GM13977 (cell line): ENCODE results near the gene PDSS2.
A peak's percentile ranks its signal among the peaks of the same experiment; 100 is the strongest.

ENCODE experiments used
- DNase-seq: peaks from one replicate; pipeline ENCODE4 v3.0.0; 2012; ENCODE audit warnings: low spot score
- in situ Hi-C: fragments of 300-500 bp; cut with MboI; formaldehyde crosslinking; loops from one replicate; pipeline ENCODE4 v1.12.0; 2022; ENCODE audit warnings: low sequenced_read_pairs, low pct_unique_long_range_greater_than_20kb, mixed read lengths, inconsistent platforms; ENCODE audit not compliant: unreplicated experiment
- TF ChIP-seq, protein P1 (sequence below): IDR thresholded peaks from 2 replicates; pipeline ENCODE4 v1.5.1; 2012; ENCODE audit warnings: mild to moderate bottlenecking, control low read depth; ENCODE audit not compliant: insufficient read depth; ENCODE audit errors: extremely low read depth, missing control alignments

The PDSS2 gene

GRCh38 chr6:107493158-107494057 is 34.0 kb upstream of the PDSS2 start:
- no peak for DNase-seq
- TF ChIP-seq, protein P1, sequence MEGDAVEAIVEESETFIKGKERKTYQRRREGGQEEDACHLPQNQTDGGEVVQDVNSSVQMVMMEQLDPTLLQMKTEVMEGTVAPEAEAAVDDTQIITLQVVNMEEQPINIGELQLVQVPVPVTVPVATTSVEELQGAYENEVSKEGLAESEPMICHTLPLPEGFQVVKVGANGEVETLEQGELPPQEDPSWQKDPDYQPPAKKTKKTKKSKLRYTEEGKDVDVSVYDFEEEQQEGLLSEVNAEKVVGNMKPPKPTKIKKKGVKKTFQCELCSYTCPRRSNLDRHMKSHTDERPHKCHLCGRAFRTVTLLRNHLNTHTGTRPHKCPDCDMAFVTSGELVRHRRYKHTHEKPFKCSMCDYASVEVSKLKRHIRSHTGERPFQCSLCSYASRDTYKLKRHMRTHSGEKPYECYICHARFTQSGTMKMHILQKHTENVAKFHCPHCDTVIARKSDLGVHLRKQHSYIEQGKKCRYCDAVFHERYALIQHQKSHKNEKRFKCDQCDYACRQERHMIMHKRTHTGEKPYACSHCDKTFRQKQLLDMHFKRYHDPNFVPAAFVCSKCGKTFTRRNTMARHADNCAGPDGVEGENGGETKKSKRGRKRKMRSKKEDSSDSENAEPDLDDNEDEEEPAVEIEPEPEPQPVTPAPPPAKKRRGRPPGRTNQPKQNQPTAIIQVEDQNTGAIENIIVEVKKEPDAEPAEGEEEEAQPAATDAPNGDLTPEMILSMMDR = no peak
- in situ Hi-C loops = no loop called here

DNA sequence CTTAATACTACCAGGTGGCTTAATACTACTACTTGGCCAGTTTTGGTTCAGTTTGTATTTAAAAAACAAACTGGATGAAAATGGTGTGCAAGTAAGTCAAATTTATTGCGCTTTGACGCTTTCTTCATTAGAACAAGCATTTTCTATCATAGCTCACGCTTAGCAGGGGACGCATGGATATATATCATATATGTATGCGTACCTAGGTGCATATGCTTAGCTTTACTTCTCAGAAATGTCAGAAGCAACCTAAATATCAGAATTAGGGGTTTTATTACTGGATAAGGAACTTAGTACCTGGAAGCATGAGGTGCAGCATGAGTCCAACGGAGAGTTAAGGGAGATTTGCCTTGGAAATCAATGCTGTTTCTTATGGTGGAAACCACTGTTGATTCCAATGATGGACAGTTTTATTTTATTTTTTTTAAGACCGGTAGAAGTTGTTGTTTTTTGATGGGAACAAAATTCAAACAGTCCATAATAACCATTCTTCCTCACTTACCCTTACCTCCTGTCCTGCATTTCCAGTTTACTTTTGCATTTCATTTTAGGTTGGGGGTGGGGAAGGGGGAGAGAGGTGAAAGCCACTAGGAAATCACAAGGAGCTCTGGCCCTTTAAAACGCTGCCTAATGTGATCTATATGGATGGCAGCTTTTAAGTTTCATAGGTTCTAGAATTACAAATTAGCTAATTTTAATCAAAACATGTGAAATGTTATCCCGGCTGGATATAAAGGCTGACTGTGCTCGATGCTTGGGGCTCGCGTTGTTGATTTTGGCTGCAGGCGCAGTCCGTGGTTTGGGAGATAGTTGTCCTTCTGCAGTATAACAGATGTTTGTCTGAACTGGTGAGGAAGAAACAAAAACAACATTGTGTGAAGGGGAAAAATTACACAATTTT is 32.6 kb upstream of the PDSS2 start:
- in situ Hi-C loops = no loop called here
- TF ChIP-seq, protein P1 = no peak
- no peak for DNase-seq

DNA sequence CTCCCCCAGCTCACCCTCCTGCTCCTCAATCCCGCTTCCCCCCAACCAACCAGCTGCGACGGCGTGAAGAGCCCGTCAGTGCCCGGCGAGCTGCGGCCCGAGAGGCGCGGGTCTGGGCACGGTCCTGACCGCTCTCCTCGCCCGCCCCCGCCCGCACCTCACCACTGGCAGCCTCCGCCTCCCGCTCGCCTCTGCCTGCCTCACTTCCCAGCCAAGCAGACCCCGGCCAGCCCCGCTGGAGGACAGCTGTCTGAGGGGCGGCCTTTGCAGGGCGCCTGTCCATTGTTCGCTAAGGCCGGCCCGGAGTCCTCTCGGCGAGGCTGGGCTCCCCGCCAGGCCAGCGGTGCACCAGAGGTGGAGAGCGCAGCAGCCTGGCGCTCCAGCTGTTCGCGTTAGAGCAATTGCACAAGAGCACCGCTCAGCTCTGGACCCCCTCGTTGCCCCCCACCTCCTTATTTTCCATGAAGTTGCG is 31.8 kb upstream of the PDSS2 start:
- in situ Hi-C loops = no loop called here
- TF ChIP-seq, protein P1 = no peak
- peak; percentile 31 for DNase-seq

DNA sequence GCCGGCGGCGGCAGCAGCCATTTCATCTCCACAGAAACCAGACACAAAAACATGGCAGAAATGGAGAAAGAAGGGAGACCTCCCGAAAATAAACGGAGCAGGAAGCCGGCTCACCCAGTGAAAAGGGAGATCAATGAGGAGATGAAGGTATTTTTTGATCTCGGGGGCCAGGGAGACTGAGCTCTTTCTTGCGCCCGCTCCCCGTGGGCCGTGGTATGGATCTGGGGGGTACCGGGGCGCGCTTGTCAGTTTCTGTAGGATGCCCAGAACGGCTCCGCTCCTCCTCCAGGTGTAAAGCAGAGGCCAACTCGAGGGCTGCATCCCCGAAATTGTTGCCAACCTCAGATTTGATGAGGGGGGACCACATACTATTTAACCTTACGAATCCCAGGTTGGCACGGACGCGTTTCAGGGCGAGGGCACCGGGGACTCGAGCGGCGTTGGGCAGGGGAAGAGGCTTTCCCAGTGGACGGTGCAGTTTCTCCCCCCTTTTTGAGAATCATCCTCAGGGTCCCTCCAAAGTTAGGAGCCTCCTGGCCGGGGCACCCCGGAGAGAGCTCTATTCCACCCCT is 31.3 kb upstream of the PDSS2 start:
- DNase-seq = peak; percentile 44
- in situ Hi-C loops = no loop called here
- TF ChIP-seq, protein P1 = no peak

DNA sequence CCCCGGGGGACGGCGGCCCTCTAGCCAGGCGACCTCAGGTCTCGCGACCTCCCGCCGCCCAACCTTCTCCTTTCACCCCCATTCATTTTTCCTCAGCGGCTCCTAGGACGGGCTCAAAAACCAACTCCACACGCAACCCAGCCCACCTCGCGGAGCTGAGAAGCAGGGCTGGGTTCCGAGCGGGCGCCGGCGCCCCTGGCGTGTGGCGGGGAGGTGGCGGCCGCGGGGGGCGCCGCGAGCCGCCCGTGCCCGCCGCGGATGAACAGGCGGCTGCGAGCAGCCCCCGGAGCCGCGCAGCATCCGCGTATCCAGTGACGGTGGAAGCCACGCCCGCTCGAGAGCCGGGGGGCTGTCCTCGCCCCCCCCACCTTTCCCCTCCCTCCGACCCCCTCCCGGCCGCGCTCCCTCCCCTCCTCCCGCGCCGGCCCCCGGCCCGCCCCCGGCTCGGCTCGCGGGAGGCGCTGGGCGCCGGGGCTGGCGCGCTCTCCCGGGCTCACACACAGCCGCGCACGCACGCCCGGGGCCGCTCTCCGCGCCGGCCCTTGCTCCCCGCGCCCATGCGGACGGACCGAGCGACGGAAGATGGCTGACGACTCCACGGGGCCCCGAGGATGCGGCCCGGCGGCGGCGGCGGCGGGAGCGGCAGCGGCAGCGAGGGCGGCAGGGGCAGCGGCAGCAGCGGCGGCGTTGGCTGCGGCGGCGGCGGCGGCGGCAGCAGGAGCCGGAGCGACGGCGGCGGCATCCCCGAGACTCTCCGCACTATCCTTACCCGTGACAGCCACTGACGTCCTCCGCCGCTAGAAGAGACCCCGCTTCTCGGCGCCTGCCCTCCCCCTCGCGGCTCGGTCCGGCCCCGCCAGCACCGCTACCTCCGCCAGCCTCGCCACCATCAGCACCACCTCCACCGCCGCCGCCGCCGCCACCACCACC is 30.5 kb upstream of the PDSS2 start, which contains the start of gene SOBP:
Gene SOBP, plus strand, starts transcription at position 482 of the 930 bp plus-strand sequence. CDS start 500 bp downstream, outside the sequence.
- in situ Hi-C loops = no loop called here
- DNase-seq = peak; percentile 69
- TF ChIP-seq, protein P1 = no peak
